ENCODE measurements around the gene SYVN1. TPM values are rescaled to one million over a fixed set of nuclear protein-coding genes. Genes with fewer than 3 reads are reported as not detected.

SYVN1 gene
- total RNA-seq, 1 donor from 2014 or later = 54.7 TPM

DNA sequence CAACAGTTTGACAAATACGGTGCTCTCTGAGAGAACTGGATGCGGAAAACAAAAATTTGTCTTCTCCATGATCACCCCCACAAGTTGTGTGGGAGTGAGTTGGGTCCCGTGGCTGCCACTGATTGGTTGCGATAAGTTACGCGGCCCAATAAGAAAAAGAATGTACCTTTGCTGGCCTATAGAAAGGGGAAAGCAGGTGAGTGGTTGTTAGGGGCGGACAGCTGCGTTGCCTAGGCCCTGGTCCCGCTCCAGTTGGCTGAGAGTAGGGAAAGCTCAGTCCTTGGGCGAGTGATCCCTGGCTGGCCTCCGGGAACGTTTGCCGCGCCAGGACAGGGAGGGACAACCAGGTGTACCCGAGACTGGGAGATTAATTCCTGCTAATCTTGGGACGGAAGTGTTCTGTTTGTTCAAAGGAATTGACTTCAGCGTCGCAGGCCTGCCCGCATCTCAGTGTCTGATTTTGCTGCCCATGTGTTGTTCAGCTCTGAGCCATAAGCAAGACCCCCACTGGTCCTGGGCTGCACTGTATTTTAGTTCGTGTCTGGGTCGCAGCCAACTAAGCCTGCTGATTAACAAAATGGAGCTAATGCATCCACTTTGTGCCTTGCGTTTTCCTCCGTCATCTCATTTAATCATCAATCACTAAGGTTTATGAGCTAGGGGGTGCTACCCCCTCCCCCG is 773 bp upstream of the SYVN1 start:
- no peaks in the 10 kb centered on the region for H3K36me3 Mint-ChIP-seq (ENCODE audit: unreplicated experiment)
- peak; percentile 75 for DNase-seq
- H3K4me3 Mint-ChIP-seq (ENCODE audit: unreplicated experiment) = peak overlapping the region; percentile 97
- H3K27me3 Mint-ChIP-seq (ENCODE audit: unreplicated experiment) = peaks cover 6% of the 10 kb centered on the region
- peak overlapping the region; percentile 99 for H3K27ac Mint-ChIP-seq (ENCODE audit: unreplicated experiment)
- TF ChIP-seq, protein P1, sequence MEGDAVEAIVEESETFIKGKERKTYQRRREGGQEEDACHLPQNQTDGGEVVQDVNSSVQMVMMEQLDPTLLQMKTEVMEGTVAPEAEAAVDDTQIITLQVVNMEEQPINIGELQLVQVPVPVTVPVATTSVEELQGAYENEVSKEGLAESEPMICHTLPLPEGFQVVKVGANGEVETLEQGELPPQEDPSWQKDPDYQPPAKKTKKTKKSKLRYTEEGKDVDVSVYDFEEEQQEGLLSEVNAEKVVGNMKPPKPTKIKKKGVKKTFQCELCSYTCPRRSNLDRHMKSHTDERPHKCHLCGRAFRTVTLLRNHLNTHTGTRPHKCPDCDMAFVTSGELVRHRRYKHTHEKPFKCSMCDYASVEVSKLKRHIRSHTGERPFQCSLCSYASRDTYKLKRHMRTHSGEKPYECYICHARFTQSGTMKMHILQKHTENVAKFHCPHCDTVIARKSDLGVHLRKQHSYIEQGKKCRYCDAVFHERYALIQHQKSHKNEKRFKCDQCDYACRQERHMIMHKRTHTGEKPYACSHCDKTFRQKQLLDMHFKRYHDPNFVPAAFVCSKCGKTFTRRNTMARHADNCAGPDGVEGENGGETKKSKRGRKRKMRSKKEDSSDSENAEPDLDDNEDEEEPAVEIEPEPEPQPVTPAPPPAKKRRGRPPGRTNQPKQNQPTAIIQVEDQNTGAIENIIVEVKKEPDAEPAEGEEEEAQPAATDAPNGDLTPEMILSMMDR (IDR thresholded peaks at IDR 0.05; ENCODE audit: partially characterized antibody, unreplicated experiment) = no peak
- peaks cover 15% of the 10 kb centered on the region for H3K4me1 Mint-ChIP-seq (ENCODE audit: low read depth, unreplicated experiment)
- H3K9me3 Mint-ChIP-seq (ENCODE audit: unreplicated experiment) = peaks cover 9% of the 10 kb centered on the region

DNA sequence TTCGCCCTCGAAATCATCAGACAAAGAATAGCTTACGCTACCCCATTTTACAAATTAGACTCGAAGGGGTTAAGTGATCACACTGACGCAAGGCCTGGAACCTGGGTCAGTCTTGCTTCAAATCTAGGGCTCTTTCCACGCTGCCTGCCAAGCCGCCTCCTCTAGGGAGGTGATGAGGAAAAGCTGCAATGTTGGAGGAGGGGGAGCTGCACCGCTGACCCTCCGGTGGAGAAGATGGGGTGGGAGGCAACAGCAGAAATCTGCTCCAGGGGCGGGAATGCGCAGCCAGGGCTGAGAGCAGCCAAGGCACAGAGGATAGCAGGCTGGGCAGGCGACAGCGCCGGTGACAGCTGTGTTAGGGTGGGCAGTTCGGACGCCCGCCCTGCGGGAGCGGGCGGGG is 595 bp downstream of the SYVN1 start:
- Mint-ChIP-seq H3K27ac (ENCODE audit: unreplicated experiment) (peak overlapping the region; percentile 99), H3K9me3 (ENCODE audit: unreplicated experiment) (peaks cover 9% of the 10 kb centered on the region), H3K4me3 (ENCODE audit: unreplicated experiment) (peak overlapping the region; percentile 97), H3K36me3 (ENCODE audit: unreplicated experiment) (no peaks in the 10 kb centered on the region), H3K27me3 (ENCODE audit: unreplicated experiment) (peaks cover 6% of the 10 kb centered on the region), H3K4me1 (ENCODE audit: low read depth, unreplicated experiment) (peaks cover 15% of the 10 kb centered on the region)
- TF ChIP-seq, protein P1 (IDR thresholded peaks at IDR 0.05; ENCODE audit: partially characterized antibody, unreplicated experiment) = no peak
- no peak for DNase-seq

DNA sequence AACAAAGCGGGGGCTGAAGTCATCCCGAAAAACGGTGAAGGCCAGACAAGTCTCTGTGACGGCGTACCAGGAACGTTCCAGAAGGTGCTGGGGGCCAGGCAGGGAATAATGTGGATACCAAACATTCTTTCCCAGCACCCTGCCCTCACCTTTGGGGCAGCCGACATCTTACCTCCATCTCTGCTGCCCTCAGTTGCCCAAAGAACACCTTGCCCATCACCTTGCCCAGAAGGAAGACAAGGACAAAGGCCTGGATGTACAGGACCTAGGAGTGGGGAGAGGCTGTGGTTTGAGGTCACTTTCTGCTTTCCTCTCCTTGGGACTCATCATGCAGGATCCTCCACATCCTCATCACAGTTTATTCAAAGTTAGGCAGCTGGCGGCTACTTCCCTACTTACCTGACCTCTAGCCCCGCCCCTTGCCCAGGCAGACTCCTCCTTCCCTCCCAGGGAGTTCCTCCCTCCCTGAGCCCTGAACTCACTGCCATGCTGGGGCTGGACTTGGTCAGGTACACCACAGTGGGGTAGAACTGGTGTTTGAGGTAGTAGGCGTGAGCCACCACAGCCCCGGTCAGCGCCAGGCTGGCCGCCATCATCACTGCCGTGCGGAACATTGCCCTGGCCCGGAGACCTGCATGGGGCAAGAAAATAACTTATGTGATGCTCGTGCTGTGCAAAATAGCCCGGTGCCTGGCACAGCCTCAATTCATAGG is 1.2 kb downstream of the SYVN1 start:
- Mint-ChIP-seq H3K36me3 (ENCODE audit: unreplicated experiment) (no peaks in the 10 kb centered on the region), H3K27me3 (ENCODE audit: unreplicated experiment) (peaks cover 6% of the 10 kb centered on the region), H3K27ac (ENCODE audit: unreplicated experiment) (peak overlapping the region; percentile 99), H3K4me3 (ENCODE audit: unreplicated experiment) (peak overlapping the region; percentile 97), H3K9me3 (ENCODE audit: unreplicated experiment) (peaks cover 9% of the 10 kb centered on the region), H3K4me1 (ENCODE audit: low read depth, unreplicated experiment) (peaks cover 15% of the 10 kb centered on the region)
- TF ChIP-seq, protein P1 (IDR thresholded peaks at IDR 0.05; ENCODE audit: partially characterized antibody, unreplicated experiment) = no peak
- DNase-seq = no peak

DNA sequence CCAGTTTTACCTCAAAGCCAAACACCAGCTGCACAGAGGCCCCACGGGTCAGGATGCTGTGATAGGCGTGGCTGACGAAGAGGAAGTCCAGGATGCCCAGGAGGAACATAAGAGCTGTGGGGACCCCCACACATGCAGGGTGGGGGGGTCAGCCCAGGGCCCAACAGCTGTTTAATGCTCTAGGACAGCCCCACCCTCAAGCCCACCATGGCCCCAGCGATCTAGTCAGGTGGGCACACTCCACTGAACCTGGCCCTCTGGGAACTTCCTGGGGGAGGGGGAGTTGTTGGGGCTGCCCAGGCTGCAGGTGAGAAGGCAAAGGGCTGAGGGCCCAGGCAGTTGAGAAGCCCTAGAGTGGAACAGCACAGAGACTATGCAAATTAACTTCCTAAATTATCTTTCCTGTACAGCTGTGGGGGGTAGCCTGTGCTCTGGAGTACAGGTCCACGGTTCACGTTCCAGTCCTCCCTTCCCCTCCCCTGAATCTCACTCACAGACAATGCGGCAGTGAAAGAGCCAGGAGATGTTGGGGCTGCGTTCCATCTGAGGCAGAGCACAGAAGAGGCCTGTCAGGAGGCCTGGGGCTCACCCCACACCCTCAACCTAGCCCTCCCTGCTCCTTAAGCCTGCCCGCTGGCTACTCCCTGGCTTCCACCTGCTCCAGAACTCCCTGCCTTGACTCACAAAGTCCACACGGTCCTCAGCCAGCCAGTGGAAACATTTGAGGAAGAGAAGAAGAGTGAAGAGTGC is 1.9 kb downstream of the SYVN1 start:
- Mint-ChIP-seq H3K27me3 (ENCODE audit: unreplicated experiment) (peaks cover 6% of the 10 kb centered on the region), H3K36me3 (ENCODE audit: unreplicated experiment) (no peaks in the 10 kb centered on the region), H3K9me3 (ENCODE audit: unreplicated experiment) (peaks cover 9% of the 10 kb centered on the region), H3K27ac (ENCODE audit: unreplicated experiment) (peak overlapping the region; percentile 99), H3K4me3 (ENCODE audit: unreplicated experiment) (peak overlapping the region; percentile 97), H3K4me1 (ENCODE audit: low read depth, unreplicated experiment) (peaks cover 15% of the 10 kb centered on the region)
- TF ChIP-seq, protein P1 (IDR thresholded peaks at IDR 0.05; ENCODE audit: partially characterized antibody, unreplicated experiment) = no peak
- DNase-seq = no peak
